Heart left ventricle (tissue), 11 donors: ENCODE results near the gene MLPH. TPM values are rescaled to one million over a fixed set of nuclear protein-coding genes. Genes with fewer than 3 reads are reported as not detected.

ENCODE experiments used
- microRNA-seq, 4 donors: library from miRNA; unstranded; fragments of <30 nt; microRNA quantifications; one replicate each; pipeline versions ENCODE4 to v1.2.0, GENCODE V29; 2017 to 2020
- polyA plus RNA-seq, 2 donors: library from polyadenylated mRNA; stranded (reverse); fragments of 200-250 nt; gene quantifications; one replicate each; pipeline ENCODE4 v1.2.3, GENCODE V29; 2013
- total RNA-seq, 9 donors: library from RNA; depleted of rRNA in 2 of 9; stranded (reverse); fragments of >200 nt in 2 of 9; fragmentation: NEBNext Ultra II Directional in 3 of 9; extraction: Animal tissue kit (Norgen Biotek cat#: 25700) in 3 of 9; gene quantifications; one replicate each; pipeline versions ENCODE4 v1.1.0 to v1.2.4, GENCODE V29; 2016 to 2023
- donor health status: ischemic (EF 13 %, LVEDD 7.1; RV severe dilation, severe dysfunction).
- donor health status: healthy with polysubstance abuse.
- donor health status: DM: no; HTN: yes; CAD: no.
- donor health status: DM: no; HTN: no; CAD: no.
- donor health status: ischemic (EF 25% LVEDD 5.7; RV mildly dilated, moderate dysfunction).
- donor health status: healthy.
- donor health status: DM: yes; HTN: yes; CAD: no.
- donor health status: PGD.
- donor health status: nonischemic (EF 23%, LVEDD 6.1; RV moderate dilation, normal function).

The MLPH gene
- total and polyA plus RNA-seq, 11 donors, result 18.3 to 60.3 (median 30.7) TPM

Small RNA genes within 50 kb of the gene (microRNA-seq; reads per million reads assigned to microRNA genes)
- 0 to 0.83 (median 0.64) reads per million in 4 donors for gene MIR6811

Other genes starting within 250 kb of the MLPH start
- gene COL6A3, start 73.1 kb upstream of the MLPH start, total RNA-seq, result 100 to 1,000 TPM in 3 of 9 donors, 10 to 100 TPM in 6; 41.3 to 290 (median 87.3) TPM
- gene COL6A3, start 73.1 kb upstream of the MLPH start, polyA plus RNA-seq, result 100 to 1,000 TPM in 1 of 2 donors, 10 to 100 TPM in 1; 17.4 to 115 TPM
- not detected for gene PRLH, start 79.3 kb downstream of the MLPH start, total RNA-seq
- gene PRLH, start 79.3 kb downstream of the MLPH start, polyA plus RNA-seq, result not detected
- 1 to 10 TPM; 1.1 to 7.3 (median 3.6) TPM for gene RAB17, start 103.5 kb downstream of the MLPH start, total RNA-seq
- gene RAB17, start 103.5 kb downstream of the MLPH start, polyA plus RNA-seq, result 1 to 10 TPM; 5.6 TPM
- 100 to 1,000 TPM in 8 of 9 donors, 10 to 100 TPM in 1; 78.7 to 151 (median 111) TPM for gene LRRFIP1, start 140.3 kb downstream of the MLPH start, total RNA-seq
- gene LRRFIP1, start 140.3 kb downstream of the MLPH start, polyA plus RNA-seq, result 100 to 1,000 TPM in 1 of 2 donors, 10 to 100 TPM in 1; 87.6 to 128 TPM